Activated naive CD8-positive, alpha-beta T cell treated with anti-CD3 and anti-CD28 coated beads, Interleukin-2, amount 10 ng/mL, durations not matched to agents 7 days and 5 days (primary cell): ENCODE results near the gene TBC1D21. TPM values are rescaled to one million over a fixed set of nuclear protein-coding genes. Genes with fewer than 3 reads are reported as not detected.
"Not testable (repeated sequence)": the region's sequence is repeated elsewhere in the genome, so short reads cannot be mapped to it uniquely, and the experiment has no call there.

ENCODE experiments used
- ATAC-seq: fragments of 150-1000 bp; cut with Tn5 transposase; one replicate; pipeline ENCODE4 v1.10.0; 2021; ENCODE audit warnings: low read depth, moderate library complexity
- POLR2A ChIA-PET: fragments of 350-600 bp; sonication (Branson Sonifier 250); formaldehyde crosslinking; loops from one replicate; lab custom pipeline; 2021; ENCODE audit warnings: antibody characterized with exemption; lab: Charles Lee
- DNase-seq: peaks from one replicate; pipeline ENCODE4 v3.0.0; 2021
- H3K27ac Mint-ChIP-seq: one replicate; pipeline ENCODE4 v1.8.0; 2022; ENCODE audit warnings: mild to moderate bottlenecking, mixed read lengths
- H3K27me3 Mint-ChIP-seq: one replicate; pipeline ENCODE4 v1.8.0; 2022; ENCODE audit warnings: mild to moderate bottlenecking, moderate library complexity, mixed read lengths
- H3K36me3 Mint-ChIP-seq: one replicate; pipeline ENCODE4 v1.8.0; 2021; ENCODE audit warnings: mild to moderate bottlenecking, mixed read lengths
- H3K4me1 Mint-ChIP-seq: one replicate; pipeline ENCODE4 v1.8.0; 2021; ENCODE audit warnings: mixed read lengths
- H3K4me3 Mint-ChIP-seq: one replicate; pipeline ENCODE4 v1.8.0; 2022; ENCODE audit warnings: mild to moderate bottlenecking, moderate library complexity, mixed read lengths
- H3K9me3 Mint-ChIP-seq: one replicate; pipeline ENCODE4 v1.8.0; 2021; ENCODE audit warnings: mixed read lengths
- total RNA-seq, 2 experiments: library from RNA; stranded (reverse); gene quantifications; one replicate each; pipeline ENCODE4 v1.2.3, GENCODE V29; 2021

The TBC1D21 gene
- total RNA-seq, 2 experiments from 2014 or later = not detected

- no peak for ATAC-seq
- POLR2A ChIA-PET = no interaction called here
- H3K27ac Mint-ChIP-seq = no peak overlapping the region
- peaks cover 1% of the 10 kb centered on the region for H3K27me3 Mint-ChIP-seq
- H3K4me1 Mint-ChIP-seq = peaks cover 18% of the 10 kb centered on the region
- no peaks in the 10 kb centered on the region for H3K36me3 Mint-ChIP-seq
- no peak overlapping the region for H3K4me3 Mint-ChIP-seq
- DNase-seq = no peak
- no peaks in the 10 kb centered on the region for H3K9me3 Mint-ChIP-seq
These were observed 64.4 kb downstream of the TBC1D21 start for GRCh38 chr15:73937726-73938125.

GRCh38 chr15:73938516-73938915 is 65.2 kb downstream of the TBC1D21 start:
- POLR2A ChIA-PET, H3K9me3 Mint-ChIP-seq, ATAC-seq, H3K36me3 Mint-ChIP-seq, H3K4me3 Mint-ChIP-seq, DNase-seq, H3K27me3 Mint-ChIP-seq, H3K27ac Mint-ChIP-seq: not testable (repeated sequence)
- peaks cover 18% of the 10 kb centered on the region for H3K4me1 Mint-ChIP-seq

Other genes with a start within 250 kb of the TBC1D21 start
- gene NPTN, start 240.2 kb upstream of the TBC1D21 start, total RNA-seq = 10 to 100 TPM; 30.4 to 33.6 TPM
- 1 to 10 TPM in 1 of 2 experiments, under 1 TPM in 1; 0.71 to 1.8 TPM for gene CD276, start 189.2 kb upstream of the TBC1D21 start, total RNA-seq
- gene INSYN1, start 120.2 kb upstream of the TBC1D21 start, total RNA-seq = not detected
- gene LOXL1, start 52.9 kb downstream of the TBC1D21 start, total RNA-seq = 10 to 100 TPM in 1 of 2 experiments, 1 to 10 TPM in 1; 8.8 to 10.5 TPM
- 1 to 10 TPM; 9.4 to 9.5 TPM for gene STOML1, start 118.7 kb downstream of the TBC1D21 start, total RNA-seq
- 100 to 1,000 TPM; 118 to 120 TPM for gene PML, start 121.2 kb downstream of the TBC1D21 start, total RNA-seq
- under 1 TPM in 1 of 2 experiments, not detected in 1; 0.40 TPM for gene GOLGA6A, start 209.0 kb downstream of the TBC1D21 start, total RNA-seq